Activated CD4-positive, alpha-beta memory T cell treated with anti-CD3 and anti-CD28 coated beads for 36 hours (primary cell): ENCODE data around the gene CCDC92B. TPM values are rescaled to one million over a fixed set of nuclear protein-coding genes. Genes with fewer than 3 reads are reported as not detected.

ENCODE experiments used
- CTCF ChIA-PET: fragments of 350-600 bp; sonication (Branson Sonifier 250); formaldehyde crosslinking; loops from one replicate; lab custom pipeline; 2021; ENCODE audit warnings: antibody characterized with exemption, inconsistent platforms; lab: Charles Lee
- POLR2A ChIA-PET: fragments of 350-600 bp; sonication (Branson Sonifier 250); formaldehyde crosslinking; loops from one replicate; lab custom pipeline; 2021; ENCODE audit warnings: antibody characterized with exemption; lab: Charles Lee
- DNase-seq: peaks from one replicate; pipeline ENCODE4 v3.0.0-alpha.2; 2020
- H3K27ac Mint-ChIP-seq: one replicate; pipeline ENCODE4 v1.8.0; 2021; ENCODE audit warnings: mixed read lengths
- H3K27me3 Mint-ChIP-seq: one replicate; pipeline ENCODE4 v1.8.0; 2021; ENCODE audit warnings: mixed read lengths
- H3K36me3 Mint-ChIP-seq: one replicate; pipeline ENCODE4 v1.8.0; 2021; ENCODE audit warnings: mixed read lengths
- H3K4me1 Mint-ChIP-seq: one replicate; pipeline ENCODE4 v1.8.0; 2021; ENCODE audit warnings: low read depth, mixed read lengths
- H3K4me3 Mint-ChIP-seq: one replicate; pipeline ENCODE4 v1.8.0; 2021; ENCODE audit warnings: mild to moderate bottlenecking, mixed read lengths
- H3K9me3 Mint-ChIP-seq: one replicate; pipeline ENCODE4 v1.8.0; 2021; ENCODE audit warnings: mixed read lengths
- intact Hi-C: fragments of 100-400 bp; cut with micrococcal nuclease; formaldehyde crosslinking; loops from one replicate; pipeline ENCODE4 v1.15.1; 2023
- total RNA-seq, 2 experiments: library from RNA; stranded (reverse); gene quantifications; one replicate each; pipeline ENCODE4 v1.2.3, GENCODE V29; 2021

Gene CCDC92B
- under 1 TPM in 1 of 2 experiments, not detected in 1; 0.10 TPM for total RNA-seq

GRCh38 chr17:2749058-2749783, at the start of gene CCDC92B:
CCDC92B (minus strand) TSS chr17:2749652; CDS start chr17:2735145, 14,507 bp downstream.
- DNase-seq: no peak
- no peaks in the 10 kb centered on the region for H3K9me3 Mint-ChIP-seq
- no peaks in the 10 kb centered on the region for H3K4me1 Mint-ChIP-seq
- CTCF ChIA-PET: no interaction called here
- no peak within 1 kb of the TSS for H3K27ac Mint-ChIP-seq
- intact Hi-C loops: no loop called here
- H3K4me3 Mint-ChIP-seq: no peak within 1 kb of the TSS
- POLR2A ChIA-PET: no interaction called here
- peaks cover 34% of the 10 kb centered on the region for H3K27me3 Mint-ChIP-seq
- no peaks in the 10 kb centered on the region for H3K36me3 Mint-ChIP-seq

- CTCF ChIA-PET: interaction anchor here (0.6 kb wide), 1 partner anchor 21 kb away, joined by 3 read pairs; no protein-coding TSS in a partner anchor
- Mint-ChIP-seq H3K27me3 (peaks cover 12% of the 10 kb centered on the region), H3K36me3 (peaks cover 4% of the 10 kb centered on the region), H3K4me1 (peaks cover 46% of the 10 kb centered on the region), H3K9me3 (no peaks in the 10 kb centered on the region), H3K27ac (no peak overlapping the region), H3K4me3 (no peak overlapping the region)
- intact Hi-C loops: no loop called here
- POLR2A ChIA-PET: no interaction called here
- no peak for DNase-seq
Observed at GRCh38 chr17:2798678-2799077, 49.2 kb upstream of the CCDC92B start.

- H3K27me3 Mint-ChIP-seq: peaks cover 12% of the 10 kb centered on the region
- intact Hi-C loops: no loop called here
- peaks cover 51% of the 10 kb centered on the region for H3K4me1 Mint-ChIP-seq
- no peak overlapping the region for H3K27ac Mint-ChIP-seq
- no peak for DNase-seq
- H3K36me3 Mint-ChIP-seq: peaks cover 4% of the 10 kb centered on the region
- no peak overlapping the region for H3K4me3 Mint-ChIP-seq
- no peaks in the 10 kb centered on the region for H3K9me3 Mint-ChIP-seq
- ChIA-PET POLR2A (no interaction called here), CTCF (no interaction called here)
Observed at GRCh38 chr17:2798188-2798587, 48.7 kb upstream of the CCDC92B start.

- H3K4me3 Mint-ChIP-seq: no peak overlapping the region
- no peak overlapping the region for H3K27ac Mint-ChIP-seq
- no peaks in the 10 kb centered on the region for H3K36me3 Mint-ChIP-seq
Observed at GRCh38 chr17:2797637-2798036, 48.2 kb upstream of the CCDC92B start.

GRCh38 chr17:2797226-2797625, 47.8 kb upstream of the CCDC92B start:
- Mint-ChIP-seq H3K4me3 (peak overlapping the region; percentile 74), H3K27me3 (peaks cover 13% of the 10 kb centered on the region), H3K4me1 (peaks cover 59% of the 10 kb centered on the region), H3K36me3 (no peaks in the 10 kb centered on the region), H3K9me3 (no peaks in the 10 kb centered on the region), H3K27ac (no peak overlapping the region)
- intact Hi-C loops: no loop called here
- POLR2A ChIA-PET: no interaction called here
- CTCF ChIA-PET: interaction anchor here (1.1 kb wide), 1 partner anchor 11 kb away, joined by 3 read pairs; no protein-coding TSS in a partner anchor
- DNase-seq: no peak

More at GRCh38 chr17:2797637-2798036, 48.2 kb upstream of the CCDC92B start:
- peaks cover 55% of the 10 kb centered on the region for H3K4me1 Mint-ChIP-seq
- POLR2A ChIA-PET: no interaction called here
- peaks cover 12% of the 10 kb centered on the region for H3K27me3 Mint-ChIP-seq
- CTCF ChIA-PET: interaction anchor here (1.1 kb wide), 1 partner anchor 12 kb away, joined by 3 read pairs; no protein-coding TSS in a partner anchor
- H3K9me3 Mint-ChIP-seq: no peaks in the 10 kb centered on the region
- DNase-seq: no peak
- intact Hi-C loops: no loop called here

GRCh38 chr17:2796164-2797125, 47.0 kb upstream of the CCDC92B start, which contains the start of gene RAP1GAP2:
RAP1GAP2 (plus strand) TSS chr17:2796438; CDS start chr17:2796528, 90 bp downstream.
- peaks cover 17% of the 10 kb centered on the region for H3K27me3 Mint-ChIP-seq
- H3K36me3 Mint-ChIP-seq: no peaks in the 10 kb centered on the region
- DNase-seq: peak; percentile 80
- no peak within 1 kb of the TSS for H3K27ac Mint-ChIP-seq
- H3K9me3 Mint-ChIP-seq: no peaks in the 10 kb centered on the region
- POLR2A ChIA-PET: interaction anchor here (0.7 to 1.1 kb wide), 2 partner anchors 10 to 18 kb away, joined by 3 to 4 read pairs; no protein-coding TSS in a partner anchor
- H3K4me3 Mint-ChIP-seq: peak within 1 kb of the TSS; percentile 74
- CTCF ChIA-PET: interaction anchor here (0.8 to 2.0 kb wide), 6 partner anchors 9 to 40 kb away, joined by 3 to 14 read pairs (median 4); no protein-coding TSS in a partner anchor
- intact Hi-C loops: no loop called here
- peaks cover 66% of the 10 kb centered on the region for H3K4me1 Mint-ChIP-seq

- no peaks in the 10 kb centered on the region for H3K9me3 Mint-ChIP-seq
- intact Hi-C loops: no loop called here
- peaks cover 21% of the 10 kb centered on the region for H3K27me3 Mint-ChIP-seq
- H3K36me3 Mint-ChIP-seq: no peaks in the 10 kb centered on the region
- peaks cover 70% of the 10 kb centered on the region for H3K4me1 Mint-ChIP-seq
- H3K27ac Mint-ChIP-seq: no peak overlapping the region
- H3K4me3 Mint-ChIP-seq: peak overlapping the region; percentile 74
- CTCF ChIA-PET: interaction anchor here (0.8 to 2.0 kb wide), 5 partner anchors 9 to 41 kb away, joined by 3 to 14 read pairs (median 5); no protein-coding TSS in a partner anchor
- POLR2A ChIA-PET: interaction anchor here (0.7 to 1.1 kb wide), 2 partner anchors 9 to 19 kb away, joined by 3 to 4 read pairs; no protein-coding TSS in a partner anchor
- DNase-seq: no peak
Observed at GRCh38 chr17:2795441-2796163, 46.1 kb upstream of the CCDC92B start.

GRCh38 chr17:2794111-2794803, 44.8 kb upstream of the CCDC92B start:
- no peaks in the 10 kb centered on the region for H3K9me3 Mint-ChIP-seq

GRCh38 chr17:2792366-2793169, 43.1 kb upstream of the CCDC92B start:
- no peaks in the 10 kb centered on the region for H3K36me3 Mint-ChIP-seq
- peaks cover 59% of the 10 kb centered on the region for H3K4me1 Mint-ChIP-seq
- peak; percentile 84 for DNase-seq
- no peak overlapping the region for H3K4me3 Mint-ChIP-seq
- no peaks in the 10 kb centered on the region for H3K9me3 Mint-ChIP-seq
- H3K27ac Mint-ChIP-seq: no peak overlapping the region
- POLR2A ChIA-PET: interaction anchor here (0.6 to 3.7 kb wide), 4 partner anchors 10 to 220 kb away, joined by 3 to 15 read pairs (median 3); no protein-coding TSS in a partner anchor
- intact Hi-C loops: loop anchor here (1.0 kb wide), 1 partner anchor 22 kb away; no protein-coding TSS in a partner anchor
- peaks cover 21% of the 10 kb centered on the region for H3K27me3 Mint-ChIP-seq
- CTCF ChIA-PET: interaction anchor here (1.3 to 2.4 kb wide), 3 partner anchors 22 to 68 kb away, joined by 3 to 9 read pairs (median 3); no protein-coding TSS in a partner anchor

More at GRCh38 chr17:2794111-2794803, 44.8 kb upstream of the CCDC92B start:
- CTCF ChIA-PET: interaction anchor here (2.4 kb wide), 1 partner anchor 20 kb away, joined by 9 read pairs; no protein-coding TSS in a partner anchor
- Mint-ChIP-seq H3K4me3 (peak overlapping the region; percentile 43), H3K4me1 (peaks cover 70% of the 10 kb centered on the region), H3K36me3 (no peaks in the 10 kb centered on the region), H3K27me3 (peaks cover 21% of the 10 kb centered on the region), H3K27ac (no peak overlapping the region)
- POLR2A ChIA-PET: interaction anchor here (0.9 to 3.7 kb wide), 2 partner anchors 20 to 151 kb away, joined by 3 to 15 read pairs; no protein-coding TSS in a partner anchor
- peak; percentile 35 for DNase-seq
- intact Hi-C loops: no loop called here

GRCh38 chr17:2789700-2790099, 40.2 kb upstream of the CCDC92B start:
- POLR2A ChIA-PET: no interaction called here
- intact Hi-C loops: loop anchor here (5.0 kb wide), 1 partner anchor 223 kb away; no protein-coding TSS in a partner anchor
- Mint-ChIP-seq H3K36me3 (no peaks in the 10 kb centered on the region), H3K27me3 (peaks cover 9% of the 10 kb centered on the region), H3K27ac (peak overlapping the region; percentile 6), H3K9me3 (no peaks in the 10 kb centered on the region), H3K4me1 (peaks cover 33% of the 10 kb centered on the region), H3K4me3 (no peak overlapping the region)
- DNase-seq: no peak
- CTCF ChIA-PET: no interaction called here
